Sigmoid colon (tissue), 4 donors: ENCODE results near the gene MYADML2.

Source experiments
- EP300 ChIP-seq, 4 donors: sonication (generic); formaldehyde crosslinking; IDR thresholded peaks; one replicate each; pipeline ENCODE4 v1.6.1; 2017; ENCODE audit warnings: antibody characterized with exemption in 4 of 4
- TF ChIP-seq, protein P1 (sequence below), 4 experiments: fragments of 450-650 bp in 3 of 4; fragments of 200-600 bp in 1 of 4; IDR thresholded peaks; one replicate each; pipeline ENCODE4 v1.5.1; 2016 to 2019; ENCODE audit warnings: antibody characterized with exemption in 4 of 4, mild to moderate bottlenecking in 3 of 4, moderate library complexity in 2 of 4

DNA sequence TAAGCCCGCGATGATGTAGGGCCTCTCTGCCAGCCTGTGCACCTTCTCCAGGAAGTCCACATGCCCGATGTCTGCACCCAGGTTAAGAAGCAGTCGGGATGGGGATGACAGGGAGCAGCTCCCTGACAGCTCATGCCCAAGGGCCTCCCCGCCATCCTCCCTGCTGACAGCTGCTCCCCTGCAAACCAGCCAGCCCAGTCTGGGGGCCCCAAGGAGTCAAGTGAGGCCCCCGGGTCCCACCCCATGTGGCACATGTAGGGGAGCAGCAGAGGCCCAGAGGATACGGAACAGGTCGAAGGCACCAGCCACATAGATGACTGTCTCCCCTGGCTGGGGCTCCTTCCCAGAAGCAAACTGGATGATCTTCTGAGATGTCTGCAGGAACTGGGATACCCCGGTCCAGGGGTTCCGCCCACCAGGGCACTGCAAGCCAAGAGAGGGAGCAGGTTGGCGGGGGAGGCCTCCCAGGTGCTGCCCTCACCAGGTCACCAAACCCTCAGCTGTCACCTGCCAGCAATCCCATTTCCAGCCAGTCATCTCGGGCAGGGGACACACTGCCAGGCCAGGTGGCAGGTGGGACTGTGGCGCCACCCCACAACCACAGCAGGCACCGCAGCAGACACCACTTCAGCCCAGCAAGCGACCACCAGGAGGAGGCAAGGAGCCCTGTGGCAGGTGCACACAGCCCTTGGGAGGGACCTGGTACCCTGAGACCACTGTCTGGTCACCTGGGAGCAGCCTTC lies 40.4 kb downstream of the MYADML2 start:
- TF ChIP-seq, protein P1, sequence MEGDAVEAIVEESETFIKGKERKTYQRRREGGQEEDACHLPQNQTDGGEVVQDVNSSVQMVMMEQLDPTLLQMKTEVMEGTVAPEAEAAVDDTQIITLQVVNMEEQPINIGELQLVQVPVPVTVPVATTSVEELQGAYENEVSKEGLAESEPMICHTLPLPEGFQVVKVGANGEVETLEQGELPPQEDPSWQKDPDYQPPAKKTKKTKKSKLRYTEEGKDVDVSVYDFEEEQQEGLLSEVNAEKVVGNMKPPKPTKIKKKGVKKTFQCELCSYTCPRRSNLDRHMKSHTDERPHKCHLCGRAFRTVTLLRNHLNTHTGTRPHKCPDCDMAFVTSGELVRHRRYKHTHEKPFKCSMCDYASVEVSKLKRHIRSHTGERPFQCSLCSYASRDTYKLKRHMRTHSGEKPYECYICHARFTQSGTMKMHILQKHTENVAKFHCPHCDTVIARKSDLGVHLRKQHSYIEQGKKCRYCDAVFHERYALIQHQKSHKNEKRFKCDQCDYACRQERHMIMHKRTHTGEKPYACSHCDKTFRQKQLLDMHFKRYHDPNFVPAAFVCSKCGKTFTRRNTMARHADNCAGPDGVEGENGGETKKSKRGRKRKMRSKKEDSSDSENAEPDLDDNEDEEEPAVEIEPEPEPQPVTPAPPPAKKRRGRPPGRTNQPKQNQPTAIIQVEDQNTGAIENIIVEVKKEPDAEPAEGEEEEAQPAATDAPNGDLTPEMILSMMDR (IDR thresholded peaks at IDR 0.05): no peak
- TF ChIP-seq EP300 (IDR thresholded peaks at IDR 0.05): no peak
